HG02642 (cell line): ENCODE results near the gene KRT222.

Source experiments
- ATAC-seq: cut with Tn5 transposase; IDR thresholded peaks from one replicate; pipeline ENCODE4 v1.9.1; 2021; ENCODE audit warnings: mild to moderate bottlenecking; ENCODE audit not compliant: unreplicated experiment, poor library complexity

Gene KRT222

DNA sequence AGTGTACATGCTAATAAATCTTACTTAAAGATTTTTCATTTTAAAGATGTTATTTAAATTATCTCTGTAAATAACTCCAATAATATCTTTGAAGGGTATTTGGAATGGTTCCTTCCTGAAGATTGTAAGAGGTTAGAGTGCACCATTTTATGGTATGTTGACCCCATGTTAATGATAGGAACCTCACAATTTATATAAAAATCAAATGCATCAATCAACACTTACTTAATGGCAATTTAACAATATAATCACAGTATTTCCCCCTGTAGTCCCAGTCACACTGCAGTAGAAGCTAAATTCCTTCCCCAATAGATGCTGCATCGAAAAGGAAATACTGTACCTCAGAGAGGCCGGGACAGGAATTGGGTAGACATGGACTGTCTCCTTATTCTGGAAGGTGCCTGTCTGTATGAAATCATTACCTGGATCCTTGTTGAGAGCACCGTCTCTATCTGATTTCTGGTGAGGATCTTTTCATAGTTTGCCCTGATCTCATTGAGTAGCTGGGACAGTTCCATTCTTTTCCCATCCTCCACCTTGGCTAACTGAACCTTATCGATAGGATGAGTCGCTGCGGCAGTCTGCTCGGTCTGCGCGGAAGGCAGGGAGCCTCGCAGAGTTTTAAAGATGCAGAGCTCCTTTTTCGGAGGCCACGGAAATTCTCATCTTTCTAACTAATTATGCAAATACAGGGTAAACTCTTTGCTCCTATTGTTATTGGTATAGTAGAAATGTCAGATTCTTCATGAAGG is at the start of gene KRT222:
Gene KRT222 (minus strand): TSS at position 596 of the 752 bp plus-strand sequence. CDS start 78 bp downstream, at position 518.
- no peak for ATAC-seq

DNA sequence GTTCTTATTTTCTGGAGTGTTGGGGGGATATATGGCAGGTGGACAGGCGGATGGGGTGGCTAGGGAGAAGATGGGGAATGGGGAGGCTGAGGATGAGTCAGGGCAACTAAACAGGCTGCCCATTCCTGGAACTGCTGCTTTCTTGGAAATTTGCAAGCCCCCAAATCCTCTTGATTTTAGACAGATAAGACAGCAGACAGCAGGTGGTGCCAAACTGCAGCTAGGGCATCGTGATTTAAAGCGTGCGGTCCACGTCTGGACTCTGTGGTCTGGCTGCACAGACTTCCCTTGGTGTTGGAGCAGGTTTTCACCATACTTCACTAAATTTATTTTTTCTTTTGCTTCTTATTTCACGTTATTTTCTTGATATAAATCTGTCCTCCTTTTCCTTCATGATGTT is 49.5 kb upstream of the KRT222 start:
- no peak for ATAC-seq

DNA sequence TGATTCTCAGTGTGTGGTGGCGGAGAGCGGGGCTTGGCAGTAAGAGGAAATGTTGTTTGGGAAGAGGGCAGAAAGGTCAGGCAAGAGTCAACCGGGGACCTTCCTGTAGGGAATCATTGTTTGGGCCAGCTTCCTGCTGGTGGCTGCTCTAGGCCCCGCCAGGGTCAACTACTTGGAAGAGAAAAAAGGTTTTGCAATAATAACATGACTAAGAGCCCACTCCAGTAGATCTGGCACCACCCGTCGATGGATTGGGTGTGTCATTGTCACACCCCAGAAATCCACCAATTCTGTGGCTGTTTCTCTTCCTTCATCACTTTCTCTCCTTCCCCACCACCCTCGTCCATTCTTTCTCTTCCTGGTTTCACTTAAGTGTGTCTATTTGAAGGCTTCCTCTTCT is 42.8 kb upstream of the KRT222 start:
- no peak for ATAC-seq

DNA sequence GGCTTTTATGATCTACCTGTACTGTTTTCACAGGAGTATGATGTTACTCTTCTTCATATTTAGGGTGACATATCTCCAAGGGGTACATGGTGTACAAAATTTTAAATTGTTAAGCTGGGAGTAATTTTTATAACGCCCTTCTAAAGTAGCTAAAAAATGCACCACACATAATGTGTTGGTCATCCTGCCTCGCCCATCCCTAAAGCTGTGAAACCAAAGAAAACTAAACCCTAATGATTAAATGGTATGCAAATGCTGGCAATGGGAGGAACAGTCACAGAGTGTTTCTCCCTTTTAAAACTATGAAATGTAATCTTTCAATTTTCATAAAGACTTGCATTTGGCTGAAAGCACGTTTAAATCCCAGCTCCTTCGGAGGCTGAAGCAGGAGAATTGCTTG is 40.6 kb upstream of the KRT222 start:
- ATAC-seq, result no peak

DNA sequence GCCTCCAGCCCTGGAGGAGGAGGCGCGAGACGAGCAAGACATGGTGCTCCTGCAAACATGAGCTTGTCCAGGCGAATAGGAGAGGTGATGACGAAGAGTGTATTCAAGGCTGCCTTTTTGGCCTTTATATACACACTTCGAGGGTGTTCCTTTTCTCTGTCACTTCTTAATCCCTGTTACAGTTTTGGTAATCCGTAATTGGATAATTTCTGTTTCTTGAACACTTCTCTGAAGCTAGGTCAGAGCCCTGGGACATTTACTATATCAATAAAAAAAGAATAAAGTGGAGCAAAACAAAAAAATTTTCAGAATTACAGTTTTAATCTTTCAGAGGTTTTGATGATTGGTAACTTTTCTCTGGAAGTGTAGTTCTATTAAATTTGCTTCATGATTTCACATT is 38.7 kb upstream of the KRT222 start, which contains the start of gene KRT24:
Gene KRT24 (minus strand): TSS at position 101 of the 400 bp plus-strand sequence. CDS start 59 bp downstream, at position 42.
- no peak for ATAC-seq

DNA sequence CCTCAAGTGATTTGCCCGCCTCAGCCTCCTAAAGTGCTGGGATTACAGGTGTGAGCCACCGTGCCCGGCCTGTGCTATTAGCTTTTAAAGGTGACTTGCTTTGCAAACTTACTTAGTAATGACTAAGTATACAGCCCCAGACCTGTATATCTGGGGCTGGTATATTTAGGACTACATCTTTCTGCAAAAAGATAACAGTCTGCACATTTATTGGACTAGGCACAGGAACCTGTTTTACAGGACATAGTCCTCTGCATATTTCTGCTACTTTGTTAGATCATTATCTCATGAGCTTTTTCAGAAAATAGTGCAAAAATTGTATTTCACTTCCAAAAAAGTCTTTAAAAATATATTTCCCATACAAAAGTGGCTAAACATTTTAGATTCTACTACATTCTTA is 37.3 kb upstream of the KRT222 start:
- no peak for ATAC-seq

DNA sequence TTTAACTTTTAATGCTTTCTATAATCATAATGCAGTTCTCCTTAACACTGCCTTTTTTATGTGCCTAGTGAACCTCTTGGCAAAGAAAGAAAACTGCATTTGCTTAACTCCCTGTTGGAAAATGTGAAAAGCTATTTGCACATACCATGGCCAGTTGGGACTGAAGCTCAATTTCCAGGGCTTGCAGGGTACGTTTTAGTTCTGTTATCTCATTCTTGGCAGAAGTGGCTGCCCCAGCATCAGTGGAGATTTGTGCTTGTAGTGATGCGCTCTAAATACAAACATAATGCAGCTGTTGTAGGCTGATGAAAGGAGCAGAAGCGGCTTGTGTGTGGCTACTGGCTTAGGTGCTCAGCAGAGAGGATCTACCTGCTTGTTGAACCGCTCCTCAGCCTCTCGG is 34.9 kb upstream of the KRT222 start:
- no peak for ATAC-seq

DNA sequence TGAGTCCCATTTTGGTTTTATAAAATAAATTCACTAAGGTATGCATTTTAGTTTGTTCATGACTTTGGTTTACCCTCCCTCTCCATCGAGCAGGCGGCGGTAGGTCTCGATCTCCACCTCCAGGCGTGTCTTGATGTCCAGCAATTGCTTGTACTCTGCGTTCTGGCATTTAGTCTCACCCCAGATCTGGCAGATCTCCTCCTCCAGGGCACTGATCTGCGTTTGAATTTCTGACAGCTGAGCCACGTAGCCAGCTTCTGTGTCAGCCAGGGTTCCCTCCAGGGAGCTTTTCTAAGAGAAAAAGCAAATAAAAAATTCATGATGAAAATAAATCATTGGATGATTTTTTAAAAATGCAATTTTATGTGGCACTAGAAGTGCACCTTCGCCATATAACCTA is 34.4 kb upstream of the KRT222 start:
- no peak for ATAC-seq

DNA sequence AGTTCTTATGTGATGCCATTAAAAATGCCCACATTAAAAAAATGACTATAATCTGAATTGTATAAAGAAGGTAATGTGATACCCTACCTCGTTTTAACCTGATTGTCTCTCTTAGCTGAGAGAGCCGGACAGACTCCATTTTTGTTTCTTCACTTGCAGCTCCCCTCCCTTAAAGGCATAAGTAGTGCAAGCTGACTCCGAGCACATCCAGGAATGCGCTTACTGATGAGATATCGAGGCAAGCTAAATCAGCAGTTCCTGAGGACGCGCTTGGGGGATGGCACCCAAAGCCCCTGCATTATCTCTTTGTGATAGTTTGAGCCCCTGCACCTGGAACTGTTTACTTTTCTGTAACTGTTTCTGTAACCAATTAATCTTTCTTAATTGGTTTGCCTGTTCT is 32.3 kb upstream of the KRT222 start:
- ATAC-seq, result no peak

DNA sequence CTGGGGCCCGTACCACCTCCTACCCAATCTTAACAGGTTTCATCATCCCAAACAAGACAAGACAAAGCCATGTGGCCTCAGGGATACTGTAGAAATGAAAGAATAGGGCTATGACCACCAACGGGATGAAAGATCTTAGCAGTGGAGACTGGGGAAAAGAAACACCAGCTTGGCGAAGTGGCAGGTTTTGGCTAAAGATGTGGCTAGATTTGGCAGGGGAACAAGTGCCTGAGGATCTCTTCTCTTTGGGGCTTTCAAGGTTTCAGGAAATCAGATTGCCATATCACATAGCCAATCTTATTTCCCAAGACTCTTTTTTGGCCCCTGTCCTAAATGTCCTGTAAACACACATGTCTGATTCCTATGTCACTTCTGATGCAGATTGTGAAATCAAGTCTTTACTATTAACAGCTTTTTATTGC is 31.7 kb upstream of the KRT222 start:
- ATAC-seq, result no peak

DNA sequence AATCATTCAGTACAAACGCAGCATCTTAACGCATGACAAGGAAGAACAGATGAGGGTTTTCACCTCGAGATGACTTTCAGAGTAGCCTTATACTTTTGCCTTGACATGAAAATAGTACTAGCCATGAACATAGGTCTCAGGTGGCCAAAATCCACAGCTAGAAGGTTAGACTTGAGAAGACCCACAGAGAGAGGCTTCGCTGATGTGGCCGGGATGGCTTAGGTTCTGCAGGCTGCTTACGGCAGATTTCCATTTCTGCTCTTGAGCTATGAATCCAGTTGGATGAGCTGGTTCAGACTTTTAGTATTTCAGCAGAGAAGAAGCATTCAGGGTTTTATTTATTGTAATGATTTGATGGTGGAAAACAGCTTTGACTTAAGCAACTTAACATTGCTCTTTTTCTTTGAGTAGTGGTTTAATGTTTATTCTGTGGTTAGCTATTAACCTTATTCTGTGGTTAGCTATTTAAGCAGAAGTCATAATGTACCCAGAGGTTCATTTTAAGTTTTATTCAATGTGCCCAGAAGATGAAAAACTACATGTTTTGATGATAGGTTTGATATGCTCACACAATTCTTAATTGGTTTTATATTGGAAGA is 31.0 kb upstream of the KRT222 start:
- no peak for ATAC-seq

DNA sequence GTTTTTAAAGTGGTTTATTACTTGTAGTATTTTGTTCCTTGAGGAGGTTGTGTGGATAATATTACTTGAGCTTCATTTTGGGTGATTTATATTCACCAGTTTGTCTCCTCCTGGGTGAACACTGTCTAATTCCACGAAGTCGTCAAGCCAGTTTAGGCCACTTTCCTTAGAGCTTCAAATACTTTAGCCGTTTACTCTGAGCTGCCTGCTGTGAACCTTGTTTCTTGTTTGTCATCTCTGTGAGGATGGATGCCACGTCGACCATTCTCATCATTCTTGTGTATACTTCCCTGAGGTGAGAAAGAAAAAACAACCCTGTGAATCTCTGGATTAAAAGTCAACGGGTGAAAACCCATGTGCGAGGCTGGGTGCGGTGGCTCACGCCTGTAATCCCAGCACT is 29.6 kb upstream of the KRT222 start:
- no peak for ATAC-seq

DNA sequence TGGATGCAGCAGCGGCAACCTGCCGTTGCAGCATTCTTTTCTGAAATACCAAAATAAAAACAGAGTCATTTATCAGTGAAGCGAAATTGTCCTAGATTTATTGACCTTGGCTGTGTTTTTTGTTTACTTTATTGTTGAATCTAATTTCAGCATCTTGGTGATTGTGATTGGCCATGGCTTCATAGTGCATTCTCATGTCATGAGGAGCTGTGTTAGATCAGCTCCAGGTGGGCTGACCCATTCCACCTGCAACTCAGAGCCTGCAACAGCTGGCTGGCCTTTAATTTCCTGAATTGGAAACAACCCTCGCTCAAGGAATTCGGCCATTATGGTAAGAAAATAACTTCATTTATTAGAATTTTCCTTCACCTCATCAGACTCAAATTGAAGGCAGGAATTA is 22.1 kb upstream of the KRT222 start:
- ATAC-seq, result no peak

DNA sequence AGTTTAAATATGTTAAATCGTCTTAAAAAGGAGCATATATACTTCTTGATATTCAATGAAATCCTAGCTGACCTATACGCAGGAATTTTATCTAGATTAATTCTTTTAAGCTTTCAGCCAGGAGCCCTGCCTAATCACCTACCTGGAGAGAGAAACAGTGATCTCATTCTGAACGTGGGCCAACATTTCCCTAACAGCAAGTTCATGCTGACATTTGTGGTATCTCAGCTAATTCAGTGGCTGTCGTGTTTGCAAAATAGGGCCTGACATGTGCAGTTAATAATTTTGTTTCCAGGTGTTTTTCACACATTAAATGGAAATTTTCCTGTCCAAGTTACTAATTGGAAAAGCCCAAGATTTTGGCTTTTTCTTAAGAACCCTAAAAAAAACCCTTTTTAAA is 21.2 kb upstream of the KRT222 start:
- no peak for ATAC-seq

DNA sequence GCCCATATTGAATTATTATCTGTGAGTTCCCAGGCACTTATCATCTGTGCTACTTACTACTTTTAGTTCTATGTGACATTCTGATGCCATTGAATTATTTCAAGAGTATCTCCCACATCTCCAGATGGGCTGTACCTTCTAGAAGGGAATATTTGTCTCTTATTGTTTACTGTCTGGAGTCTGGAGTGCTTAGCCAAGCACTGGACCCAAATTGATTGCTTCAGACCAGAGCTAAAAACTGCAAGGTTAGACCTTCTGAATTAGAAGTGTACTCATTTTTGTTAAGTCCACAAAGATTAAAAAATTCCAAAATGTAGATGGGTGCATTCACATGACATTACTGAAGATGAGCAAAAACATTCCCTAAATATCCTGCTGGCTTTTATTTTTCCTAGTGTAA is 16.0 kb upstream of the KRT222 start:
- no peak for ATAC-seq

DNA sequence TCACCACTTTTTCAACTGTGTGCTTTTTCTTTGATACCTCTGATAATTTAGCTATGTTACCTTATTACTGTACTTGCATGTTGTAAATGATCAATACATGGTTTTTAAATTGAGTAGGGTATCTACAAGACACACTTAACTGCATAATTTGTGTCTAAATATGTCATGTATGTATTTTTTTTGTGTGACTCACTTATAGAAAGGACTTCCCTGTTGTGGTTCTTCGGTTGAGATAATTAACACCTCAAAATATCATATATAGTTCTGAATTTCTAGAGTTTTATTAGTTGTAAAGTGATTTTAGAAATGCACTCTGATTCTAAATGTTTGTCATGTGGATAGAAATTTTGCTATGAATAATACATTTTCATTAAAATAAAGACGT is 14.5 kb upstream of the KRT222 start:
- no peak for ATAC-seq

DNA sequence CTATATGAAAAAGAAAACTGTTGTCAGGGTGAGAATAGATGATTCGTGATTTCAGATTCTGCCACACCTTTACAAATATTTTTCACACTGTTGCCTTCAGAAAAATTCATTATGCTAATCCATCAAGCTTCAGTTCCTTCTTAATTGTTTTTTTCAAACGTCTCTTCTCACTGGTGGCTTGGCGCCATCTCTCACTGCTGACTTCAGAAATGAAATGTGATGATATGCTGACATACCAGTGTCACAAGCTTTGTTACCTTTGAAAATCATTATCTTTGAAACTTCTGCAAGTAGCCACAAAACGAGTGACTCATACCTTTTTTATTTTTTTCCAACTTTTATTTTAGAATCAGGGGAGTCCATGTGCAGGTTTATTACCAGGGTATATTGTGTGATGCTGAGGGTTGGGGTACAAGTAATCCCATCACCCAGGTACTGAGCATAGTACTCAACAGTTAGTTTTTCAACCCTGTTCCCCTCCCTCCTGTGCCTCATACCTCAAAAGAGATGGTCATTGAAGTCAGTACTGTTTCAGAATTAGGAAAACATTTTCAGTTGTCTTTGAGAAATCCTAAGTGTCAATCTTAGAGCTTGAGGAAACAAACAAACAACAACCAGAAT is 14.0 kb upstream of the KRT222 start:
- no peak for ATAC-seq

DNA sequence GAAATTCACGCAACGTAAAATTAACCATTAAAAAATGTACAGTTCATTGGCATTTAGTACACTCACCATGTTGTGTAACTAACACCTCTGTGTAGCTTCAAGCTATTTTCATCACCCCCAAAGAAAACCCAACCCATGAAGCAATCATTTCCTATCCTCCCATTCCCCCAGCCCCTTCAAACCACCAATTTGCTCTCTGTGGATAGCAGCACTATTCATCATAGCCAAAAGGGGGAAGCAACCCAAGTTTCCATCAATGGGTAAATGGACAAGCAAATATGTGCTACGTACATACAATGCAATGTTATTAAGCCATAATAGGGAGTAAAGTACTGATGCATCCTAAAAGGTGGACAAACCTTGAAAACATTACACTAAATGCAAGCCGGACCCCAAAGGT is 10.9 kb upstream of the KRT222 start:
- no peak for ATAC-seq

DNA sequence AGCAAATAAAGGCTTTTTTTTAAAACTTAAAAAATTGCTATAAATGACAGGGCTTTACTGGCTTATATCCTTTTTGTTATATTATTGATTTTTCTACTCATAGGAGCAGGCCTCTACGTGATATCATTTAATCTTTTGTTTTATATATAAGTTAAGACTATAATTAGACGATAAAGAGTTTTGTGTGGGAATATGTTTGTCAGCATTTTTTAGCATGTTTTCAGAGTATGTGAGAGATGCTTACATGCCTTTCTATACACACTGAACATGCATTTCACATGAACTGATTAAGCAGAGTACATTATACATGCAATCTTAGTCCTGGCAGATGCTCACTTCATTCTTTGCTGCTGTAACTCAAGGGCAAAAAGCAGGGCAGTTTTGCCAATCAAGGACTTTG is 7.7 kb upstream of the KRT222 start:
- no peak for ATAC-seq

DNA sequence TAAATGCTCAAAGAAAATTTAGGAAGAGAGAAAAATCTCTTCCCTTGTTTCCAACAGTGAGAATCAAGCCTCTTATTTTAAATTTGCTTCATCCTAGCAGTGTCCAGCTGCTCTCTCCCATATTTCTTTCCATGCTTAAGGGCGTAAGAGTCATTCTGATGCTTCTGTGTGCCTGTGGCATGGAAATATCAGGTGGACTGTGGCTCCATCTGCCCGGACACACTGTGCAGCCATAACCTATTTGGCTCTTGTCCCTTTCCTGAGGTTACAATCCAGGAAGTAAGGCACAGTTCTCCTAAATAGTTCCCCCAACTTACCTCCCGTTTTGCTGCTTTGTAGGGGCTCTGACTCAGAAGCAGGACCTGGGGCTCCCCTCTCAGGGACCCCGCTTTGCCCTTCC is 6.3 kb upstream of the KRT222 start:
- ATAC-seq, result no peak

DNA sequence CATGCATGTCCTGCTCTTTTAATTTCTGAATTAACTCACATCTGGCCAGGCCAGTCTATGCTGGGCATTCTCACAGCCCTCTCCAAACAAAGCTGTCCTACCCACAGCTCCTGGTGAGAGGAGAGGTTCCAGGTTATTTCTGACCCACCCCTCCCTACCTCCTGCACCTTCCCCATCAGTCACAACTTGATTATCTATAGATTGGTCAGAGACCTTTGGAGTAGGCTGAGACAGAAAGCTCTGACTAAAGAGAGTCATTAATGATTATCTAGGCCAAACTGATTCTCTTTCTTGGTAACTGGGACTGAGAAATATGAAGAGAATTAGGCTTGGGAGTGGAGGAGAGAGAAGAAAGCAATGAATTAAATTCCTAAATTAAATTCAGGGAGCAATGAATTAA is 1.4 kb upstream of the KRT222 start:
- no peak for ATAC-seq

DNA sequence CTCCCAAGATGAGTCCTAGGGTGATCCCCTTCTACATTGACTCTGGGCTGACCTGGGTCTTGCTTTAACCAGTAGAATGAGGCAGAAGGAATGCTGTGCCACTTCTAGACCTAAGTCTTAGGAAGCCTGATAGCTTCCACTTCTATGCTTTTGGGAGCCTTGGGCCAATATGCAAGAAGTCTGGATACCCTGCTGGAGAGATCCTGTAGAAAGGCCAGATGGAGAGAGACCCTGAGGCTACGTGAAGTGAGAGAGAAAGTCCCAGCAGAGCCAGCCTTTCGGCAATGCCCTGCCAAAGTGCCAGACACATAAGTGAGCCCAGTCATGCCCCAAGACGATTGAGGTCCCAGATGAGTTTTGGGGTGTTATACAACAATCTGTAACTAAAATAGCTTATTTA is 1.7 kb downstream of the KRT222 start:
- ATAC-seq, result no peak
